ENCODE measurements around the gene DCTPP1. TPM values are rescaled to one million over a fixed set of nuclear protein-coding genes. Genes with fewer than 3 reads are reported as not detected.
"Not testable (repeated sequence)": the region's sequence is repeated elsewhere in the genome, so short reads cannot be mapped to it uniquely, and the experiment has no call there.

The DCTPP1 gene
- total RNA-seq, 4 donors from 2014 or later = 11.8 to 32.6 (median 17.8) TPM

- in situ Hi-C loops (cut with MboI; ENCODE audit: low sequenced_read_pairs in 4 of 4) = no loop called here
- H3K9me3 ChIP-seq = no peaks in the 10 kb centered on the region
- no peak for ATAC-seq
- H3K27ac ChIP-seq = no peak overlapping the region
- H3K36me3 ChIP-seq = peaks cover 0 to 17% of the 10 kb centered on the region in 2 donors
- H3K4me3 ChIP-seq = no peak overlapping the region
- intact Hi-C loops (cut with DNase I; ENCODE audit: low total_unique reads) = no loop called here
- H3K27me3 ChIP-seq = no peaks in the 10 kb centered on the region
- H3K4me1 ChIP-seq = peaks cover 17 to 26% of the 10 kb centered on the region in 2 donors
- TF ChIP-seq POLR2A (IDR thresholded peaks at IDR 0.05) (no peak), CTCF (IDR thresholded peaks at IDR 0.05 in 4 of 5, conservative IDR thresholded peaks at IDR 0.05 in 1 of 5) (no peak)
- DNase-seq = no peak
These were observed 32.8 kb downstream of the DCTPP1 start for GRCh38 chr16:30397056-30397455.

- intact Hi-C loops (cut with DNase I; ENCODE audit: low total_unique reads); H3K9me3 ChIP-seq; ATAC-seq; DNase-seq; H3K27me3 ChIP-seq; in situ Hi-C loops (cut with MboI; ENCODE audit: low sequenced_read_pairs in 4 of 4): not testable (repeated sequence)
- Histone ChIP-seq H3K4me1 (peaks cover 17 to 26% of the 10 kb centered on the region in 2 donors), H3K4me3 (peak overlapping the region in 2 of 4 donors; percentile 75 to 80), H3K27ac (peak overlapping the region in 1 of 4 donors; percentile 88), H3K36me3 (peaks cover 0 to 17% of the 10 kb centered on the region in 2 donors)
These were observed 33.2 kb downstream of the DCTPP1 start for GRCh38 chr16:30396627-30397026.

GRCh38 chr16:30395992-30396585 is 33.7 kb downstream of the DCTPP1 start:
- intact Hi-C loops (cut with DNase I; ENCODE audit: low total_unique reads) = loop anchor here (1.0 kb wide), 2 partner anchors 11 to 18 kb away; partner anchors contain the start of gene ZNF771

GRCh38 chr16:30395155-30395991 is 34.5 kb downstream of the DCTPP1 start, which contains the start of gene ZNF48:
ZNF48 (plus strand) TSS chr16:30395420; CDS start chr16:30395795, 375 bp downstream.
- intact Hi-C loops (cut with DNase I; ENCODE audit: low total_unique reads) (loop anchor here (1.0 kb wide), 2 partner anchors 12 to 17 kb away; partner anchors contain the start of gene ZNF771), in situ Hi-C loops (cut with MboI; ENCODE audit: low sequenced_read_pairs in 4 of 4) (no loop called here)
- no peaks in the 10 kb centered on the region for H3K27me3 ChIP-seq
- ATAC-seq (peak; percentile 83 to 88), DNase-seq (peak; percentile 66 to 84)
- H3K4me3 ChIP-seq = peak within 1 kb of the TSS; percentile 75 to 86 (median 79)
- TF ChIP-seq POLR2A (IDR thresholded peaks at IDR 0.05) (peak; percentile 54 to 62), CTCF (IDR thresholded peaks at IDR 0.05 in 4 of 5, conservative IDR thresholded peaks at IDR 0.05 in 1 of 5) (peak in 4 of 5 experiments; percentile 65 to 81 (median 74))
- H3K9me3 ChIP-seq = no peaks in the 10 kb centered on the region
- peaks cover 0 to 17% of the 10 kb centered on the region in 2 donors for H3K36me3 ChIP-seq
- peaks cover 12 to 22% of the 10 kb centered on the region in 2 donors for H3K4me1 ChIP-seq
- H3K27ac ChIP-seq = peak within 1 kb of the TSS; percentile 77 to 88 (median 86)

More at GRCh38 chr16:30395992-30396585, 33.7 kb downstream of the DCTPP1 start:
- Histone ChIP-seq H3K27ac (peak overlapping the region; percentile 77 to 88 (median 86)), H3K36me3 (peaks cover 0 to 17% of the 10 kb centered on the region in 2 donors), H3K9me3 (no peaks in the 10 kb centered on the region), H3K27me3 (no peaks in the 10 kb centered on the region), H3K4me1 (peaks cover 16 to 25% of the 10 kb centered on the region in 2 donors), H3K4me3 (peak overlapping the region; percentile 75 to 86 (median 79))
- no peak for ATAC-seq
- in situ Hi-C loops (cut with MboI; ENCODE audit: low sequenced_read_pairs in 4 of 4) = no loop called here
- no peak for TF ChIP-seq POLR2A (IDR thresholded peaks at IDR 0.05)
- no peak for TF ChIP-seq CTCF (IDR thresholded peaks at IDR 0.05 in 4 of 5, conservative IDR thresholded peaks at IDR 0.05 in 1 of 5)
- DNase-seq = no peak

Measured in gastrocnemius medialis (tissue), 4 donors.